Measurements from ENCODE around the gene TERF2IP. TPM values are rescaled to one million over a fixed set of nuclear protein-coding genes. Genes with fewer than 3 reads are reported as not detected.

The TERF2IP gene
- total and polyA plus RNA-seq, 4 donors = 46.5 to 78.3 (median 62.9) TPM

DNA sequence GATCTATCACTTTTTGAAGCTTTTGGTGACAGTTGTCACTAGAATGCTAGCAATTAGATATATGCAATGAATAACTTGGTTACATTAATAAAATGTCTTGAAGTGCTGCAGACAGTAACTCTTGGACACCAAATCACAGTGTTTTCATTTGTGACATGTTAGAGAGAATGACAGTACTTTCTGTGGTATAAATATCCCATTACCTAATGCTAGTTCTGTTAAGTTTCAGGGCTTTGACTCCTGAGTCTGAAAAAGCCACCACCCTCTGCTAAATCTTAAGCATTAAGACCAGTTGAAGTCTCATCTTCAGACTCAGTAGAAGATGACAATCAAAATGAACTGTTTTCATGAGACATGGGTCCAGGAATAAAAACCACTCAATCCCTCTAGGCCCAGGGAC is 39.8 kb downstream of the TERF2IP start:
- DNase-seq (no peak), ATAC-seq (ENCODE audit: low FRiP score) (no peak)
- Histone ChIP-seq H3K4me1 (ENCODE audit: control insufficient read depth in 1 of 2, insufficient read depth in 2 of 2, low read length in 2 of 2) (no peaks in the 10 kb centered on the region), H3K27me3 (ENCODE audit: control insufficient read depth in 1 of 2, insufficient read depth in 2 of 2, low read length in 1 of 2) (no peaks in the 10 kb centered on the region), H3K4me3 (ENCODE audit: low read length in 2 of 2) (no peak overlapping the region), H3K27ac (ENCODE audit: low read depth in 1 of 2, low read length in 2 of 2) (no peak overlapping the region), H3K36me3 (ENCODE audit: control insufficient read depth in 1 of 2, insufficient read depth in 2 of 2, low read length in 1 of 2) (peaks cover 0 to 3% of the 10 kb centered on the region in 2 donors), H3K9me3 (ENCODE audit: control insufficient read depth, low read length) (no peaks in the 10 kb centered on the region)
- intact Hi-C loops (cut with DNase I) = no loop called here

DNA sequence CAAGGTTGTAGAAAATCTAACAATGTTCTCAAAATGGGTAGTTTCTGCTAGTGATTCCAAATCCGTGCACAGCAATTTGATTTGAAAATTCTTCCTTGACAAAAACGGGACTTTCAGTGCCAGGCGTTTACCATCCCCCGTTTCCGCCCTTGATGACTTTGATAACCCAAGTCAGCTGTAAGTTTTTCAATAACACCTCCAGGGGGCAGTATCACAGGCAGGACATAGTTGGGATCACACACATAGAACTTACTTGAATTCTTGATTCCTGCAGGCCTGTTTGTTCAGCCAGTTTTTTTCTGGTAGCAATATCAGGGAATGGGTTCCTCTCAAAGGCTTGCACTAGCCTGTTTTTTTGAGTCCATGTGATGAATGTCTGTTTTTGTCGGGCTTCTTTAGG is 48.1 kb downstream of the TERF2IP start:
- Histone ChIP-seq H3K27me3 (ENCODE audit: control insufficient read depth in 1 of 2, insufficient read depth in 2 of 2, low read length in 1 of 2) (no peaks in the 10 kb centered on the region), H3K4me3 (ENCODE audit: low read length in 2 of 2) (no peak overlapping the region), H3K4me1 (ENCODE audit: control insufficient read depth in 1 of 2, insufficient read depth in 2 of 2, low read length in 2 of 2) (no peaks in the 10 kb centered on the region), H3K36me3 (ENCODE audit: control insufficient read depth in 1 of 2, insufficient read depth in 2 of 2, low read length in 1 of 2) (peaks cover 0 to 3% of the 10 kb centered on the region in 2 donors), H3K27ac (ENCODE audit: low read depth in 1 of 2, low read length in 2 of 2) (no peak overlapping the region), H3K9me3 (ENCODE audit: control insufficient read depth, low read length) (no peaks in the 10 kb centered on the region)
- no peak for ATAC-seq (ENCODE audit: low FRiP score)
- DNase-seq = no peak
- intact Hi-C loops (cut with DNase I) = no loop called here
- WGBS, 2 donors = 73 to 79% methylated on average over 6 of the region's 6 CpGs

GRCh38 chr16:75697571-75697970 is 50.0 kb downstream of the TERF2IP start:
- no peak for ATAC-seq (ENCODE audit: low FRiP score)
- Histone ChIP-seq H3K36me3 (ENCODE audit: control insufficient read depth in 1 of 2, insufficient read depth in 2 of 2, low read length in 1 of 2) (no peaks in the 10 kb centered on the region), H3K4me1 (ENCODE audit: control insufficient read depth in 1 of 2, insufficient read depth in 2 of 2, low read length in 2 of 2) (no peaks in the 10 kb centered on the region), H3K9me3 (ENCODE audit: control insufficient read depth, low read length) (no peaks in the 10 kb centered on the region), H3K27ac (ENCODE audit: low read depth in 1 of 2, low read length in 2 of 2) (no peak overlapping the region), H3K27me3 (ENCODE audit: control insufficient read depth in 1 of 2, insufficient read depth in 2 of 2, low read length in 1 of 2) (no peaks in the 10 kb centered on the region), H3K4me3 (ENCODE audit: low read length in 2 of 2) (no peak overlapping the region)
- 87 to 91% methylated on average over 5 of the region's 5 CpGs for WGBS, 2 donors
- DNase-seq = no peak
- intact Hi-C loops (cut with DNase I) = no loop called here

DNA sequence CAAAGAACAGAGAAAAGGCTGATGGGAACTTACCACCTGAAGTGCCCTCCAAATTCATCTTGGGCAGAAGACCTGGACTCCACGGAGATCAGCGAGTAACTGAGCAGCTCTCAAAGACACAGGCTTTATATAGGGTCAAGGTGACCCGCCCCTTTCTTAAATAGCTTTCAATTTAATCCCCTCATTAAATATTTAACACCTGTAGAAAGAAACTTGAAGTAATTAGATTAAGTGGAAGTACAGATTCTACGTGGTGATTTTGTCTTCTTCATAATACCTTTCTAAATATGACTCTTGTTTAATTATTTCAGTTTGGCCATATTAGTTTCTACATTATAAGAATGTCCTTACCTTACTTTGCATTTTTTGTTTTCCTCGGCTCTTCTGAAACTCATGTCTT is 53.8 kb downstream of the TERF2IP start, which contains the start of gene DUXB:
TSS of gene DUXB (minus strand) at position 101 of the 400 bp plus-strand sequence. CDS start at position 58, 43 bp downstream.
- H3K4me1 ChIP-seq (ENCODE audit: control insufficient read depth in 1 of 2, insufficient read depth in 2 of 2, low read length in 2 of 2) = no peaks in the 10 kb centered on the region
- no peak within 1 kb of the TSS for H3K27ac ChIP-seq (ENCODE audit: low read depth in 1 of 2, low read length in 2 of 2)
- WGBS, 2 donors = 80 to 91% methylated on average over 5 of the region's 5 CpGs
- H3K27me3 ChIP-seq (ENCODE audit: control insufficient read depth in 1 of 2, insufficient read depth in 2 of 2, low read length in 1 of 2) = no peaks in the 10 kb centered on the region
- intact Hi-C loops (cut with DNase I) = no loop called here
- H3K4me3 ChIP-seq (ENCODE audit: low read length in 2 of 2) = no peak within 1 kb of the TSS
- no peaks in the 10 kb centered on the region for H3K36me3 ChIP-seq (ENCODE audit: control insufficient read depth in 1 of 2, insufficient read depth in 2 of 2, low read length in 1 of 2)
- no peak for DNase-seq
- H3K9me3 ChIP-seq (ENCODE audit: control insufficient read depth, low read length) = no peaks in the 10 kb centered on the region
- no peak for ATAC-seq (ENCODE audit: low FRiP score)

GRCh38 chr16:75702242-75702641 is 54.7 kb downstream of the TERF2IP start:
- Histone ChIP-seq H3K36me3 (ENCODE audit: control insufficient read depth in 1 of 2, insufficient read depth in 2 of 2, low read length in 1 of 2) (no peaks in the 10 kb centered on the region), H3K4me3 (ENCODE audit: low read length in 2 of 2) (no peak overlapping the region), H3K27ac (ENCODE audit: low read depth in 1 of 2, low read length in 2 of 2) (no peak overlapping the region), H3K27me3 (ENCODE audit: control insufficient read depth in 1 of 2, insufficient read depth in 2 of 2, low read length in 1 of 2) (no peaks in the 10 kb centered on the region), H3K9me3 (ENCODE audit: control insufficient read depth, low read length) (no peaks in the 10 kb centered on the region), H3K4me1 (ENCODE audit: control insufficient read depth in 1 of 2, insufficient read depth in 2 of 2, low read length in 2 of 2) (no peaks in the 10 kb centered on the region)
- intact Hi-C loops (cut with DNase I) = no loop called here
- 83 to 87% methylated on average over 2 of the region's 2 CpGs for WGBS, 2 donors
- DNase-seq = no peak
- no peak for ATAC-seq (ENCODE audit: low FRiP score)

DNA sequence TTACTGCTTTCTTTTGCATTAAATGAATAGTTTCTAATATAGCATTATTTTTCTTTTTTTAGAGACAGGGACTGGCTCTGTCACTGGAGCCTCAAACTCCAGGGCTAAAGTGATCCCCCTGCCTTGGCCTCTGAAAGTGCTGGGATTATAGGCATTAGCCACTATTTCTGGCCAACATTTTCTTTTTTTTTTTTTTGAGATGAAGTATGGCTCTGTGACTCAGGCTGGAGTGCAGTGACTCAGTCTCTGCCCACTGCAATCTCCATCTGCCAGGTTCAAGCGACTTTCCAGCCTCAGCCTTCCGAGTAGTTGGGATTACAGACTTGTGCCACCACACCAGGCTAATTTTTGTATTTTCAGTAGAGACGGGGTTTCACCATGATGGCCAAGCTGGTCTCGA is 55.7 kb downstream of the TERF2IP start:
- ATAC-seq (ENCODE audit: low FRiP score) (no peak), DNase-seq (no peak)
- H3K27ac ChIP-seq (ENCODE audit: low read depth in 1 of 2, low read length in 2 of 2) = no peak overlapping the region
- WGBS, 2 donors = 59 to 83% methylated on average over 4 of the region's 4 CpGs
- no peaks in the 10 kb centered on the region for H3K4me1 ChIP-seq (ENCODE audit: control insufficient read depth in 1 of 2, insufficient read depth in 2 of 2, low read length in 2 of 2)
- intact Hi-C loops (cut with DNase I) = no loop called here
- no peaks in the 10 kb centered on the region for H3K36me3 ChIP-seq (ENCODE audit: control insufficient read depth in 1 of 2, insufficient read depth in 2 of 2, low read length in 1 of 2)
- no peaks in the 10 kb centered on the region for H3K9me3 ChIP-seq (ENCODE audit: control insufficient read depth, low read length)
- H3K4me3 ChIP-seq (ENCODE audit: low read length in 2 of 2) = no peak overlapping the region
- no peaks in the 10 kb centered on the region for H3K27me3 ChIP-seq (ENCODE audit: control insufficient read depth in 1 of 2, insufficient read depth in 2 of 2, low read length in 1 of 2)

Other genes with a start within 250 kb of the TERF2IP start
- 10 to 100 TPM; 55.9 to 59.1 TPM for gene CFDP1, start 214.3 kb upstream of the TERF2IP start, total RNA-seq
- 100 to 1,000 TPM in 1 of 2 donors, 10 to 100 TPM in 1; 52.8 to 111 TPM for gene CFDP1, start 214.3 kb upstream of the TERF2IP start, polyA plus RNA-seq
- 10 to 100 TPM; 20.5 to 21.5 TPM for gene TMEM170A, start 183.1 kb upstream of the TERF2IP start, total RNA-seq
- gene TMEM170A, start 183.1 kb upstream of the TERF2IP start, polyA plus RNA-seq = 1 to 10 TPM; 4.2 to 5.6 TPM
- 1 to 10 TPM; 2.4 to 6.0 TPM for gene CHST6, start 152.3 kb upstream of the TERF2IP start, total RNA-seq
- gene CHST6, start 152.3 kb upstream of the TERF2IP start, polyA plus RNA-seq = under 1 TPM; 0.49 to 0.88 TPM
- gene CHST5, start 111.7 kb upstream of the TERF2IP start, total RNA-seq = not detected
- 1 to 10 TPM in 1 of 2 donors, under 1 TPM in 1; 0.97 to 1.5 TPM for gene CHST5, start 111.7 kb upstream of the TERF2IP start, polyA plus RNA-seq
- gene TMEM231, start 91.5 kb upstream of the TERF2IP start, total RNA-seq = 10 to 100 TPM in 1 of 2 donors, 1 to 10 TPM in 1; 6.8 to 10.3 TPM
- gene TMEM231, start 91.5 kb upstream of the TERF2IP start, polyA plus RNA-seq = 10 to 100 TPM in 1 of 2 donors, 1 to 10 TPM in 1; 2.3 to 11.0 TPM
- 100 to 1,000 TPM; 106 to 154 TPM for gene GABARAPL2, start 81.4 kb upstream of the TERF2IP start, total RNA-seq
- gene GABARAPL2, start 81.4 kb upstream of the TERF2IP start, polyA plus RNA-seq = 100 to 1,000 TPM; 198 to 237 TPM
- gene ADAT1, start 24.5 kb upstream of the TERF2IP start, total RNA-seq = 10 to 100 TPM; 25.4 to 44.0 TPM
- 10 to 100 TPM in 1 of 2 donors, 1 to 10 TPM in 1; 7.5 to 19.2 TPM for gene ADAT1, start 24.5 kb upstream of the TERF2IP start, polyA plus RNA-seq
- gene KARS1, start 108 bp upstream of the TERF2IP start, total RNA-seq = 10 to 100 TPM; 60.4 to 69.8 TPM
- gene KARS1, start 108 bp upstream of the TERF2IP start, polyA plus RNA-seq = 10 to 100 TPM; 64.4 to 73.2 TPM
- gene CPHXL2, start 29.2 kb downstream of the TERF2IP start, total RNA-seq = not detected
- not detected for gene CPHXL2, start 29.2 kb downstream of the TERF2IP start, polyA plus RNA-seq
- not detected for gene DUXB, start 53.7 kb downstream of the TERF2IP start, total RNA-seq
- not detected for gene DUXB, start 53.7 kb downstream of the TERF2IP start, polyA plus RNA-seq
- gene CPHXL, start 78.7 kb downstream of the TERF2IP start, total RNA-seq = not detected
- gene CPHXL, start 78.7 kb downstream of the TERF2IP start, polyA plus RNA-seq = not detected